HFFc6 (cell line): ENCODE data around the gene SLC25A21. TPM values are rescaled to one million over a fixed set of nuclear protein-coding genes. Genes with fewer than 3 reads are reported as not detected.

Source experiments
- DNase-seq: peaks from one replicate; pipeline ENCODE4 v3.0.0-alpha.2; 2018
- H3K27ac Mint-ChIP-seq: 2 replicates; pipeline ENCODE4 v1.8.0; 2020; ENCODE audit warnings: mild to moderate bottlenecking, mixed read lengths
- H3K27me3 Mint-ChIP-seq: 2 replicates; pipeline ENCODE4 v1.8.0; 2021; ENCODE audit warnings: mild to moderate bottlenecking, moderate library complexity, mixed read lengths; ENCODE audit not compliant: insufficient read depth
- H3K36me3 Mint-ChIP-seq: 2 replicates; pipeline ENCODE4 v1.8.0; 2021; ENCODE audit warnings: low read depth, mixed read lengths
- H3K4me1 Mint-ChIP-seq: 2 replicates; pipeline ENCODE4 v1.8.0; 2020; ENCODE audit warnings: low read depth, mixed read lengths
- H3K4me3 Mint-ChIP-seq: 2 replicates; pipeline ENCODE4 v1.8.0; 2020; ENCODE audit warnings: mild to moderate bottlenecking, moderate library complexity, mixed read lengths
- H3K9me3 Mint-ChIP-seq: 2 replicates; pipeline ENCODE4 v1.8.0; 2020; ENCODE audit warnings: mild to moderate bottlenecking, mixed read lengths
- CTCF ChIP-seq: fragments of 200-600 bp; sonication (generic); IDR thresholded peaks from 2 replicates; pipeline ENCODE4 v1.5.0; 2021; ENCODE audit warnings: antibody characterized with exemption, mild to moderate bottlenecking
- total RNA-seq, 6 experiments: library from RNA; stranded (reverse); fragmentation: NEBNext Ultra II Directional; extraction: Animal tissue kit (Norgen Biotek cat#: 25700); gene quantifications; 2 replicates in 1 of 6; 3 replicates in 5 of 6; pipeline ENCODE4 v1.2.3, GENCODE V29; 2021

SLC25A21 gene
- total RNA-seq, 6 experiments from 2014 or later = 0.33 to 1.1 (median 0.47) TPM

DNA sequence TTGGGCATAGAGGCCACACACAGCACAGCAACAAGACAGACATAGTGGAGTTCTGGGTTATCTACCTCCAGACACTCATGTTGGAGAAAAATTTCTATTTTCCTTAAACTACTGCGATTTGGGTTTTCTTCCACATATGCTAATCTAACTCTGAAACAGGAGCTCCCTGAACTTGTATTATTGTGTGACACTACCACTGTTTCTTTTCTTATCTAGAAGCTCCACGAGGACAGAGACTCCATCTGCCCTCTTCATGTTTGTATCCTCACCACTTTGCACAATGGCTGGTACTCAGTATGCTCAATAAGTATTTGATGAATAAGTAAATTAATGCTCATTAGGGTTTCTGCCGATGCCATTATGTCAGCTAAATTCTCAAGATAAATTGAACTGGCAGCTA is 292.1 kb downstream of the SLC25A21 start:
- H3K4me1 Mint-ChIP-seq = no peaks in the 10 kb centered on the region
- DNase-seq = no peak
- no peak overlapping the region for H3K27ac Mint-ChIP-seq
- TF ChIP-seq CTCF = no peak
- H3K9me3 Mint-ChIP-seq = peaks cover 3% of the 10 kb centered on the region; the same call in 1 of the 2 replicates
- no peaks in the 10 kb centered on the region for H3K36me3 Mint-ChIP-seq
- peaks cover 2% of the 10 kb centered on the region for H3K27me3 Mint-ChIP-seq
- H3K4me3 Mint-ChIP-seq = no peak overlapping the region

GRCh38 chr14:36879558-36879957 is 292.8 kb downstream of the SLC25A21 start:
- no peaks in the 10 kb centered on the region for H3K36me3 Mint-ChIP-seq
- no peak for DNase-seq
- TF ChIP-seq CTCF = no peak
- peaks cover 2% of the 10 kb centered on the region for H3K27me3 Mint-ChIP-seq
- H3K9me3 Mint-ChIP-seq = peaks cover 3% of the 10 kb centered on the region; the same call in 1 of the 2 replicates
- H3K4me3 Mint-ChIP-seq = no peak overlapping the region
- H3K27ac Mint-ChIP-seq = no peak overlapping the region
- H3K4me1 Mint-ChIP-seq = no peaks in the 10 kb centered on the region

DNA sequence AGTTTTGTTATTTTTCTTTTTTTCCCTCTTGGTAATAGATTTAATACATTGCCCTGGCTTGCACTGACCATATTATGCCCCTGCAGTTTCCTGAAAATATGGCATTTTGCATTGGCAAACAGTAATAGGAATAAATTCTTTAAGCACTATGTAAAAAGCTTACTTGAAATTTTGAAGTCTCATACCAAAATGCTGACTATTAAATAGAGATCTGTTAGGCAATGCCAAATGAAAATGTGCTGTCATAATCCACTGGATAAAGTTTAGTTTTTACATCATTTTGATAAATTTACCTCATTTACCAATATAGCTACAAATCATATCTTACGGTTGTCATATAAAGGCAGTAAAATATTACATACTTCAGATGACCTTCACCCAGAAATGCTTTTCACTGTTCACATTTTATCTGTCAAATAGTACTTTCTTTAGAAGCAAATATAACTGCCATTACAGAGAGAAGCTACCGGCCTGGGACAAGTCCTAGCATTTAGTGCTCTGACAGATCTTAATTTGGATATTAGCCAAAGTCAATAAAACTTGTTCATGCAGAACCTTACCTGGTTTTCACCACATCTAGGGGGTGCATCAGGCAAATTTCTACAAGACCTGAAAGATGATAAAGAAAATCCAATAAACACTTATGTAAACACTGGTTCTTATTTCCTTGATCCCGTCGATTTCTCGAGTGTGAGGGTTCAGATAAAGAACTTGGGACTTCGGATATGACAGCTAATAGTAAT is 297.8 kb downstream of the SLC25A21 start:
- no peaks in the 10 kb centered on the region for H3K9me3 Mint-ChIP-seq
- H3K27ac Mint-ChIP-seq = no peak overlapping the region
- H3K36me3 Mint-ChIP-seq = no peaks in the 10 kb centered on the region
- H3K4me1 Mint-ChIP-seq = no peaks in the 10 kb centered on the region
- no peak for TF ChIP-seq CTCF
- no peaks in the 10 kb centered on the region for H3K27me3 Mint-ChIP-seq
- no peak overlapping the region for H3K4me3 Mint-ChIP-seq
- DNase-seq = no peak

DNA sequence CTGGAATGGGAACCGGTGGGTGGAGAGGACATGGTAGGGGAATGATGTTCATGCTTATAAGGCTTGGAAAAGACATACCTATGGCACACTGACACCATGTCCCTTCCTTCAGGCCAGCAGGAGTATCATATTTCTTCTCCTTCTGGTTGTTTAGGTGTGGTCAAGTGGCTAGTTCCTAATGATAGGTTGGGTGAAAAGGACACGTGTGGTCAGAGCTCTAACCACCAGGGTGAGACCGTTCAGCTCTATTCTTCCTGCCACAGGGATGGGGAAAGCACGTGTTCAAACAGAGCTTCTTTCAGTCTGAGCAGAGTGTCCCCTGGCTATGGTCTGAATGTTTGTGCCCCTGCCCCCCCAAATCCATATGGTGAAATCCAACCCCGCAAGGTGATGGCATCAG is 301.6 kb downstream of the SLC25A21 start:
- Mint-ChIP-seq H3K4me1 (no peaks in the 10 kb centered on the region), H3K4me3 (no peak overlapping the region), H3K9me3 (no peaks in the 10 kb centered on the region), H3K36me3 (no peaks in the 10 kb centered on the region), H3K27me3 (peaks cover 2% of the 10 kb centered on the region; the same call in 1 of the 2 replicates), H3K27ac (no peak overlapping the region)
- no peak for DNase-seq
- no peak for TF ChIP-seq CTCF

DNA sequence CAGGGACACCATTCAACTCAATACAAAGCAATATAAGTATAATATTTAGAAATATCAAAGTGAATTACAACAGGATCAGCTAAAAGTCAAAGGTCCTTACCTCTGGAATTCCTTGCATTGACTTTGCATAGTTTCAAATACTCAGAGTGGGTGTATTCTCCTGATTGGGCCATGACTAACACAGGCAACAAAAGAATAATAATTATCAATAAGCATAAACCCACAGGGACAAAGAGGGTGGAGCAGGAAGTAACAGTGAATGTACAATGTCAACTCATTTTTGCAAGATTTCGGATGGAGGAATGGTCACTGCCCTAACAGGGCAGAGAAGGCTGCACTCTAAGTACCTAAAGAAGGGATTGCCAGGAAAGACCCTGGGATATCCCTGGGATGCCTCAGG is 303.3 kb downstream of the SLC25A21 start:
- Mint-ChIP-seq H3K9me3 (no peaks in the 10 kb centered on the region), H3K27ac (no peak overlapping the region), H3K27me3 (peaks cover 10% of the 10 kb centered on the region), H3K4me1 (no peaks in the 10 kb centered on the region), H3K4me3 (no peak overlapping the region), H3K36me3 (no peaks in the 10 kb centered on the region)
- DNase-seq = no peak
- TF ChIP-seq CTCF = no peak
